Stomach (tissue), 9 donors: ENCODE results near the gene RDX. TPM values are rescaled to one million over a fixed set of nuclear protein-coding genes. Genes with fewer than 3 reads are reported as not detected.
"Not testable (repeated sequence)": the region's sequence is repeated elsewhere in the genome, so short reads cannot be mapped to it uniquely, and the experiment has no call there.

Experiments
- DNase-seq, 2 donors: peaks; one replicate each; pipeline versions ENCODE4 v3.0.0 to v3.0.0-alpha.2; 2013 to 2019
- H3K27ac ChIP-seq, 5 donors: fragments of 200-600 bp in 4 of 5; sonication (generic) in 4 of 5; one replicate each; pipeline ENCODE4 v1.5.1; 2013 to 2019; ENCODE audit warnings: mild to moderate bottlenecking in 1 of 5, moderate library complexity in 1 of 5
- H3K27me3 ChIP-seq, 3 donors: fragments of 200-600 bp; sonication (generic); one replicate each; pipeline ENCODE4 v1.5.1; 2017 to 2019; ENCODE audit warnings: mixed run types in 1 of 3
- H3K36me3 ChIP-seq, 4 donors: fragments of 200-600 bp; sonication (generic); 1 replicate in 3 of 4; 2 replicates in 1 of 4; pipeline ENCODE4 v1.5.1; 2016 to 2019
- H3K4me1 ChIP-seq, 4 donors: fragments of 200-600 bp; sonication (generic); one replicate each; pipeline ENCODE4 v1.5.1; 2016 to 2019
- H3K4me3 ChIP-seq, 4 donors: fragments of 200-600 bp; sonication (generic) in 3 of 4; one replicate each; pipeline ENCODE4 v1.5.1; 2016 to 2019; ENCODE audit warnings: mild to moderate bottlenecking in 1 of 4
- H3K9me3 ChIP-seq, 4 donors: fragments of 200-600 bp; sonication (generic); one replicate each; pipeline ENCODE4 v1.5.1; 2016 to 2019
- EP300 ChIP-seq: sonication (generic); formaldehyde crosslinking; IDR thresholded peaks from one replicate; pipeline ENCODE4 v1.6.1; 2017; ENCODE audit warnings: antibody characterized with exemption
- POLR2A ChIP-seq, 4 donors: fragments of 450-650 bp; IDR thresholded peaks; one replicate each; pipeline ENCODE4 v1.6.1; 2016; ENCODE audit warnings: antibody characterized with exemption in 4 of 4, control low read depth in 2 of 4, mild to moderate bottlenecking in 1 of 4, moderate library complexity in 1 of 4
- POLR2AphosphoS5 ChIP-seq, 3 donors: sonication (generic); formaldehyde crosslinking; IDR thresholded peaks; one replicate each; pipeline ENCODE4 v1.6.1; 2016; ENCODE audit warnings: antibody characterized with exemption in 3 of 3
- whole genome bisulfite sequencing, 5 donors: extraction: QIAGEN DNeasy Blood & Tissue Kit in 3 of 5; methylation state at CpG; one replicate each; pipeline versions ENCODE4 v1.1.5 to v1.1.7; 2013 to 2018; 5-methylcytosine and 5-hydroxymethylcytosine counted together
- intact Hi-C: fragments of 100-400 bp; cut with DNase I; formaldehyde crosslinking; loops from one replicate; pipeline ENCODE4 v1.15.1; 2023; ENCODE audit warnings: low total_unique reads
- polyA plus RNA-seq, 3 donors: library from polyadenylated mRNA; stranded (reverse); fragments of 200-250 nt; gene quantifications; one replicate each; pipeline ENCODE4 v1.2.3, GENCODE V29; 2013
- total RNA-seq, 5 donors: library from RNA; depleted of rRNA; stranded (reverse); fragments of >200 nt; gene quantifications; one replicate each; pipeline versions ENCODE4 v1.1.0 to v1.2.3, GENCODE V29; 2014 to 2016
- TF ChIP-seq, protein P1 (sequence below), 7 experiments: fragments of 450-650 bp in 4 of 7; fragments of 200-600 bp in 3 of 7; sonication (generic) in 3 of 7; IDR thresholded peaks; one replicate each; pipeline ENCODE4 v1.5.1; 2016 to 2019; ENCODE audit warnings: antibody characterized with exemption in 7 of 7, control low read depth in 2 of 7, mild to moderate bottlenecking in 1 of 7
- donor health status: healthy with polysubstance abuse.
- donor health status: Bipolar disorder and iron deficiency.
- donor health status: healthy.

Gene RDX
- total and polyA plus RNA-seq, 8 donors = 18.1 to 426 (median 55.4) TPM

DNA sequence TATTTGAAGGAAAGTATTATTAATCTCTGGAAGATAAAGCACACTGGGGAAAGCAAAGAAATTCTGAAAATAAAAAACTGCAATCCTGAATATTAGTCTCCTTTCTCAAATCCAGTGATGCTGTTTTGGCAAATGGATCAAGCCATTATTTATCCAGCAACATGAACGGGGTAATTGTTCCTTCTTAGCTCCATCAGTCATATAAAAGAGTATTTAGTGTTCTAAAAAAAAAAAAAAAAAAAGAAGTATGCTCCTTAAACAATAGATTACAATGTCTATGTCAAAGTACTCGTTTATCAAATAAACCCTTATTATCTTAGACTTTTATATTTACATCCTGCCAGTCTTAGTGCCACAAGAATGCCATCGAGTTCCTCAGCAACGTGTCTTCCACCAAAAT is 1.3 kb downstream of the RDX start:
- TF ChIP-seq, protein P1, sequence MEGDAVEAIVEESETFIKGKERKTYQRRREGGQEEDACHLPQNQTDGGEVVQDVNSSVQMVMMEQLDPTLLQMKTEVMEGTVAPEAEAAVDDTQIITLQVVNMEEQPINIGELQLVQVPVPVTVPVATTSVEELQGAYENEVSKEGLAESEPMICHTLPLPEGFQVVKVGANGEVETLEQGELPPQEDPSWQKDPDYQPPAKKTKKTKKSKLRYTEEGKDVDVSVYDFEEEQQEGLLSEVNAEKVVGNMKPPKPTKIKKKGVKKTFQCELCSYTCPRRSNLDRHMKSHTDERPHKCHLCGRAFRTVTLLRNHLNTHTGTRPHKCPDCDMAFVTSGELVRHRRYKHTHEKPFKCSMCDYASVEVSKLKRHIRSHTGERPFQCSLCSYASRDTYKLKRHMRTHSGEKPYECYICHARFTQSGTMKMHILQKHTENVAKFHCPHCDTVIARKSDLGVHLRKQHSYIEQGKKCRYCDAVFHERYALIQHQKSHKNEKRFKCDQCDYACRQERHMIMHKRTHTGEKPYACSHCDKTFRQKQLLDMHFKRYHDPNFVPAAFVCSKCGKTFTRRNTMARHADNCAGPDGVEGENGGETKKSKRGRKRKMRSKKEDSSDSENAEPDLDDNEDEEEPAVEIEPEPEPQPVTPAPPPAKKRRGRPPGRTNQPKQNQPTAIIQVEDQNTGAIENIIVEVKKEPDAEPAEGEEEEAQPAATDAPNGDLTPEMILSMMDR (IDR thresholded peaks at IDR 0.05) = no peak
- TF ChIP-seq POLR2AphosphoS5 (IDR thresholded peaks at IDR 0.05) = no peak
- H3K4me3 ChIP-seq = peak overlapping the region; percentile 63 to 98 (median 84)
- no peak for DNase-seq
- H3K9me3 ChIP-seq = no peaks in the 10 kb centered on the region
- H3K4me1 ChIP-seq = peaks cover 40 to 76% (median 56%) of the 10 kb centered on the region in 4 donors
- WGBS, 5 donors = 5 to 8% (median 6%) methylated on average over 4 of the region's 4 CpGs
- no peaks in the 10 kb centered on the region for H3K36me3 ChIP-seq
- intact Hi-C loops = no loop called here
- H3K27ac ChIP-seq = peak overlapping the region in 4 of 5 donors; percentile 96 to 98 (median 97)
- H3K27me3 ChIP-seq = no peaks in the 10 kb centered on the region

DNA sequence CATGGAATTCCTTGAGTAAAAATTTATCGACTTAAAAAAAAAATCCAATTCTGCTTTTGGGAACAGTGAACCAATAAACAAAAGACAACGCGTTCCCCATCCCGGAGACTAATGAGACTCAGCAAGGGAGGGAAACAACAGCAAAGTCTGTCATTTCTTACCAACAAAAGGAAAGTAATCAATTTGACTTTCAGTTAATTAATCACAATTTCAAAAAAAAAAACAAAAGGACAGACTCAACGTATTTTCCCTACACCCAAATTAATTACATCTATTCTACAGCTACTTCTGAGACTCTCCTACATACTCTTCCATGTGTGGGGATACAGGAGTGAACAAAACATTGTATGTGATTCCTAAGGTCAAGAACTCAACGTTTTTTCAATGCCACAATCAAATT is 1.9 kb downstream of the RDX start:
- 34 to 50% (median 45%) methylated on average over 6 of the region's 6 CpGs for WGBS, 5 donors
- Histone ChIP-seq H3K9me3 (no peaks in the 10 kb centered on the region), H3K4me3 (peak overlapping the region; percentile 63 to 98 (median 84)), H3K36me3 (no peaks in the 10 kb centered on the region), H3K27me3 (no peaks in the 10 kb centered on the region), H3K4me1 (peaks cover 40 to 73% (median 57%) of the 10 kb centered on the region in 4 donors), H3K27ac (peak overlapping the region in 2 of 5 donors; percentile 96 to 98)
- TF ChIP-seq, protein P1 (IDR thresholded peaks at IDR 0.05) = no peak
- TF ChIP-seq POLR2A (IDR thresholded peaks at IDR 0.05) (no peak), EP300 (no peak), POLR2AphosphoS5 (IDR thresholded peaks at IDR 0.05) (no peak)
- intact Hi-C loops = no loop called here
- DNase-seq = no peak

DNA sequence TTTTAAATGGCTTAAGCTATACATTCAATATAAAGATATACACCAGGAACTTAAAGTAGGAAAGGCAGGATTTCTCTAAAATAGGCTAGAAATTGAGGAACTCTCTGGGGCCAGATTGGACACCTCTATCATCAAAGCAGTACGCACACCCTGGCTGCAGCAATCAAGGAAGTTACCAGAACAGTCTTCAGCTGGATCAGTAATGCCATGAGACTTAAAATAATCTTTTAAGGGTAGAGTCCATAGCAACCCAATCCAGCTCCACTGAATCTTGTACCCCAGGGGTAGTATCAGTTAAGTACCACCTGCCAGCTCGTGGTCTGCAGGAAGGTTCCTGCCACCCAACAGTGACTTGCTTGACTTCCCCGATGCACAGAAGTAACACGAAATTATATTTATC is 3.0 kb downstream of the RDX start:
- Histone ChIP-seq H3K27ac (no peak overlapping the region), H3K9me3 (no peaks in the 10 kb centered on the region), H3K36me3 (no peaks in the 10 kb centered on the region), H3K27me3 (no peaks in the 10 kb centered on the region), H3K4me1 (peaks cover 37 to 73% (median 58%) of the 10 kb centered on the region in 4 donors), H3K4me3 (peak overlapping the region in 3 of 4 donors; percentile 63 to 98 (median 80))
- no peak for DNase-seq
- 53 to 75% (median 65%) methylated on average over 4 of the region's 4 CpGs for WGBS, 5 donors
- intact Hi-C loops = no loop called here
- TF ChIP-seq POLR2AphosphoS5 (IDR thresholded peaks at IDR 0.05) = no peak

DNA sequence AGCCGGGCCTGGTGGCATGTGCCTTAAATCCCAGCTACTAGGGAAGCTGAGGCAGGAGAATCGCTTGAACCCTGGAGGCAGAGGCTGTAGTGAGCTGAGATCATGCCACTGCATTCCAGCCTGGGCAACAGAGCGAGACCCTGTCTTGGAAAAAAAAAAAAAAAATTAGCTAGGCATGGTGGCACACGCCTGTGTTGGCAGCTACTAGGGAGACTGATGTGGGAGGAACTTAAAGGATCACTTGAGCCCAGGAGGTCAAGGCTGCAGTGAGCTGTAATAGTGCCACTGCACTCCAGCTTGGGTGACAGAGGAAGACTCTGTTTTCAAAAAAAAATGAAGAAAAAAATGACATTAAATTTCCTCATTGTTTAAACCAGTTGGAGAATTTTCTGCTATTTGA is 4.3 kb downstream of the RDX start:
- H3K36me3 ChIP-seq, DNase-seq, H3K27me3 ChIP-seq, H3K4me3 ChIP-seq, intact Hi-C loops, H3K9me3 ChIP-seq, H3K27ac ChIP-seq: not testable (repeated sequence)
- peaks cover 31 to 73% (median 55%) of the 10 kb centered on the region in 4 donors for H3K4me1 ChIP-seq
- 87 to 92% (median 90%) methylated on average over 4 of the region's 4 CpGs for WGBS, 5 donors

DNA sequence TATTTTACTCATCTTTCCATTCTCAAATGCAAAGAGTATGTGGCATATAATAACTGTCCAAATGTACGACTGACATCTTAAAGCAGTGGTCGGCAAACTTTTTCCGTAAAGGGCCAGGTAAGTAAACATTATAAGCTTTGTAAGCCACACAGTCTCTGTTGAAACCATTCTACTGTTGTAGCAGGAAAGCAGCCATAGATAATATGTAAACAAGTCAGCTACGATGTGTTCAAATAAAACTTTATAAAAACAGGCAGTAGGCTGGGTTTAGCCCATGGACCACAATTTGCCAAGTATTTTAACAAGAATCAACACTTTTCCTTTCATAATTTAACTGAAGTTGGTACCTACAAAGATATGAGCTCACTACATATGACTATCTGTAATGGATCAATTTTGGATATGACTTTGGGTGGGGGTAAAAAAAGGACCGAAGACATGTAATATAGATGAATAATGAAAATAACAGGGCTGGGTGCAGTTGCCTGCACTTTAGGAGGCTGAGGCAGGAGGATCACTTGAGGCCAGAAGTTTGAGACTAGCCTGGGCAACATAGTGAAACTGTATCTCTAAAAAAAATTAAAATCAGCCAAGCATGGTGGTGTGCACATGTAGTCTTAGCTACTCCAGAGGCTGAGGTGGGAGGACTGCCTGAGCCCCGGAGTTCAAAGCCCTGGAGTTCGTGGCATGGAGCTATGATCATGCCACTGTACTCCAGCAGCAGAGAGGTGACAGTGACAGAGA is 5.7 kb downstream of the RDX start:
- intact Hi-C loops = no loop called here
- DNase-seq = no peak
- H3K9me3 ChIP-seq = no peaks in the 10 kb centered on the region
- no peak overlapping the region for H3K27ac ChIP-seq
- H3K36me3 ChIP-seq = no peaks in the 10 kb centered on the region
- no peak for TF ChIP-seq POLR2AphosphoS5 (IDR thresholded peaks at IDR 0.05)
- no peak for TF ChIP-seq EP300
- TF ChIP-seq, protein P1 (IDR thresholded peaks at IDR 0.05) = no peak
- no peak for TF ChIP-seq POLR2A (IDR thresholded peaks at IDR 0.05)
- no peak overlapping the region for H3K4me3 ChIP-seq
- no peaks in the 10 kb centered on the region for H3K27me3 ChIP-seq
- peaks cover 30 to 82% (median 58%) of the 10 kb centered on the region in 4 donors for H3K4me1 ChIP-seq
- 88 to 94% (median 91%) methylated on average over 7 of the region's 7 CpGs for WGBS, 5 donors
